ENCODE results near the gene ADCY10. TPM values are rescaled to one million over a fixed set of nuclear protein-coding genes. Genes with fewer than 3 reads are reported as not detected.

Gene ADCY10
- total RNA-seq, 1 donor from 2014 or later = 0.39 TPM

DNA sequence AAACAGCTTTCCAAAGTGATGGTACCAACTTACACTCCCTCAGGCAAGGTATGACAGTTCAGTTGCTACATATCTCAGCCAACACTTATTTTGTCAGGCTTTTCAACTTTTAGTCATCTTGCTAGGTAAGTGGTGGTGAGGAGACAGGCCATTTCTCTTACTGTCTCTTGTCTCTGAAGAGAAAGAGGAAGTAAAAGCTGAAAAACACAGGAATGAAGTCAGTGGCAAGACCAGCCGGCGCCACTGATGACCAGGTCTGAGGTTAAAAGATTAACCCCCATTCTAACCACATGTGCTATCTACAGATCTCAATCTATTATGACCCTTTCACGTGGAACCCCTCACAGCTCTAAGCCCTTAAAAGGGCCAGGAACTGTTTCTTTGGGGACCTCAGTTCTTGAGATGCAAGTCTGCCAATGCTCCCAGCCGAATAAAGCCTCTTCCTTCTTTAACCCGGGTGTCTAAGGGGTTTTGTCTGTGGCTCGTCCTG lies 4.2 kb downstream of the ADCY10 start:
- H3K27ac Mint-ChIP-seq = no peak overlapping the region
- H3K9me3 Mint-ChIP-seq = peaks cover 6% of the 10 kb centered on the region
- no peaks in the 10 kb centered on the region for H3K27me3 Mint-ChIP-seq
- peaks cover 10% of the 10 kb centered on the region for H3K4me1 Mint-ChIP-seq (ENCODE audit: unreplicated experiment)
- no peak for DNase-seq (ENCODE audit: extremely low spot score, unreplicated experiment)
- peaks cover 5% of the 10 kb centered on the region for H3K36me3 Mint-ChIP-seq
- no peak overlapping the region for H3K4me3 Mint-ChIP-seq
- TF ChIP-seq, protein P1, sequence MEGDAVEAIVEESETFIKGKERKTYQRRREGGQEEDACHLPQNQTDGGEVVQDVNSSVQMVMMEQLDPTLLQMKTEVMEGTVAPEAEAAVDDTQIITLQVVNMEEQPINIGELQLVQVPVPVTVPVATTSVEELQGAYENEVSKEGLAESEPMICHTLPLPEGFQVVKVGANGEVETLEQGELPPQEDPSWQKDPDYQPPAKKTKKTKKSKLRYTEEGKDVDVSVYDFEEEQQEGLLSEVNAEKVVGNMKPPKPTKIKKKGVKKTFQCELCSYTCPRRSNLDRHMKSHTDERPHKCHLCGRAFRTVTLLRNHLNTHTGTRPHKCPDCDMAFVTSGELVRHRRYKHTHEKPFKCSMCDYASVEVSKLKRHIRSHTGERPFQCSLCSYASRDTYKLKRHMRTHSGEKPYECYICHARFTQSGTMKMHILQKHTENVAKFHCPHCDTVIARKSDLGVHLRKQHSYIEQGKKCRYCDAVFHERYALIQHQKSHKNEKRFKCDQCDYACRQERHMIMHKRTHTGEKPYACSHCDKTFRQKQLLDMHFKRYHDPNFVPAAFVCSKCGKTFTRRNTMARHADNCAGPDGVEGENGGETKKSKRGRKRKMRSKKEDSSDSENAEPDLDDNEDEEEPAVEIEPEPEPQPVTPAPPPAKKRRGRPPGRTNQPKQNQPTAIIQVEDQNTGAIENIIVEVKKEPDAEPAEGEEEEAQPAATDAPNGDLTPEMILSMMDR (conservative IDR thresholded peaks at IDR 0.05) = no peak

DNA sequence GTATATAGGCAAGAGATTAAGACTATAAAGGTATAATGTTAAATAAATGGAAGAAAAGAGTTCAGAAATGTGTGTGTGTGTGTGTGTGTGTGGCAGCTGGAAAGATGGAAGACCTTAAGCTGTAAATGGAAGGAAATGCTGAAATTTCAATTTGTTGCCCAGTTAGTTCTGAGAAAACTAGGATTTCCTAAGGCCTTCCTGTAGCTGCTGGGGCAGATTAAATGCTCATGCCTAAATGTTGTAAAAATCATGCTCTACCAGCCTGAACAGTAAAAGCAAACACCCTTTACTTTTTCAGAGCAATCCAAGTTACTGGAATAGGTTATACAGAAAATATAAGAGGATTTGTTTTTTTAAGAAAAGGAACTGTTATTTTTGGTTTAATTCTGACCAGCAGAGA lies 8.3 kb downstream of the ADCY10 start:
- H3K4me3 Mint-ChIP-seq = no peak overlapping the region
- H3K27ac Mint-ChIP-seq = no peak overlapping the region
- peaks cover 15% of the 10 kb centered on the region for H3K4me1 Mint-ChIP-seq (ENCODE audit: unreplicated experiment)
- TF ChIP-seq, protein P1 (conservative IDR thresholded peaks at IDR 0.05) = no peak
- peaks cover 6% of the 10 kb centered on the region for H3K9me3 Mint-ChIP-seq
- H3K36me3 Mint-ChIP-seq = peaks cover 5% of the 10 kb centered on the region
- DNase-seq (ENCODE audit: extremely low spot score, unreplicated experiment) = no peak
- H3K27me3 Mint-ChIP-seq = no peaks in the 10 kb centered on the region

DNA sequence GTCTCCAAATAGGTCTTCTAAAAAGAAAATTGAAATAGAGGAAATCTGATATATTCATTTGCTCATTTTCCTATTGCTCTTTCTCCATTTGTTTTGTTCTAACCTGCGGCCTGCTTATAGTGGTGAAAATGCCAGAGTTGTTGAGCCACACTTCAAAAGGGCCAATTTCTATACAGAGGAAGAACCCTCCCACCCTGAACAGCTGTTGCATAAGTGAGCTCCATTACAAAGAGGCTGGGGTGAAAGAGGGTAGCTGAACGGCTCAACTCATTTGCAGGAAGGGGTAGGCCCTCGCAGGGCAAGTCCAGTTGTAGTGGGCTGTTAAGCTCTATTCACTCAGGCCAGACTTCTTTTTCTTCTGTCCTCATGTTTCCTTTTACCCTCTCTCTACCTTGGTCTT lies 8.8 kb downstream of the ADCY10 start:
- no peak for DNase-seq (ENCODE audit: extremely low spot score, unreplicated experiment)
- Mint-ChIP-seq H3K27me3 (no peaks in the 10 kb centered on the region), H3K27ac (no peak overlapping the region), H3K9me3 (peaks cover 3% of the 10 kb centered on the region), H3K4me3 (no peak overlapping the region), H3K4me1 (ENCODE audit: unreplicated experiment) (peaks cover 15% of the 10 kb centered on the region), H3K36me3 (peaks cover 2% of the 10 kb centered on the region)
- TF ChIP-seq, protein P1 (conservative IDR thresholded peaks at IDR 0.05) = no peak

DNA sequence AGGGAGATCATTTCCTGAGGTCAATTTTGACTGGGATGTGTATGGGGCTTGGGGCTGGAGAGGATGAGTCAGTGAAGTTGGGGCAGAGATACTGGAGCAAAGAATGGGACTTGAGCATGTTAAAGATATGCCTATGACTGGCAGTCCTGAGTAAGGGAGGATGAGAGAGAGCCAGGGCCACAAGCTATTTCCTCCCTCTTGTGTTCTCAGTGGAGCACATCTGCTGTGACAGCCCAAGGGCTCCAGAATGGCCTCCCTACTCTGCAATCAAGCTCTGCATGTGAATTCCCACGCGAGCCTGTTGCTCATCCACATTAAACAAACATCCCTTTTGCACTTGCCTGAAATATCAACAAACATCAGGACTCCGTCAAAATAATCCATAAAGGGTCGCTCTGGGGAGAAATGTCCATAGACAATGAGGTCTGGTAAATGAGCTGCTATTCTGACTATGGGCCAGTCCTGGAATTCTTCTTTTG lies 9.2 kb downstream of the ADCY10 start:
- TF ChIP-seq, protein P1 (conservative IDR thresholded peaks at IDR 0.05) = no peak
- Mint-ChIP-seq H3K4me3 (no peak overlapping the region), H3K36me3 (no peaks in the 10 kb centered on the region), H3K27ac (no peak overlapping the region), H3K9me3 (no peaks in the 10 kb centered on the region), H3K4me1 (ENCODE audit: unreplicated experiment) (peaks cover 15% of the 10 kb centered on the region), H3K27me3 (no peaks in the 10 kb centered on the region)
- DNase-seq (ENCODE audit: extremely low spot score, unreplicated experiment) = no peak

DNA sequence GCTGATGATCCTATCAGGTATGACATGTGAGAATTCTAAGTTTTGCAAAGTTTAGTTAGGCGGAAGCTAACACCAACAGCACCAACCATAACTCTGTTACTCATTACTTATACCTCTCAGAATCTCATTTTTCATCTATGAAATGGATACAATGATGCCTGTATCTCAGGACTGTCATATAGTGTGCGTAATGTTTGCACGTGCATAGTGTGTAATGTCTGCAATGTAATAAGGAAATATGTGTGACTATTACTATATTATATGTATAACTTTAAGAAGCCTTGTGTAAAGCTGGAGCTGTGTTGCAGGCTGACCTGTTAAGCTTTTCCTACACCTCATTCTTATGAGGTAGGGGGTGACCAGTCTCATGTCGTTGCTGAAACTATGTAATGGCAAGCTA lies 13.0 kb downstream of the ADCY10 start:
- Mint-ChIP-seq H3K27me3 (no peaks in the 10 kb centered on the region), H3K4me1 (ENCODE audit: unreplicated experiment) (peaks cover 15% of the 10 kb centered on the region), H3K4me3 (no peak overlapping the region), H3K27ac (no peak overlapping the region), H3K36me3 (no peaks in the 10 kb centered on the region), H3K9me3 (no peaks in the 10 kb centered on the region)
- TF ChIP-seq, protein P1 (conservative IDR thresholded peaks at IDR 0.05) = no peak
- no peak for DNase-seq (ENCODE audit: extremely low spot score, unreplicated experiment)

DNA sequence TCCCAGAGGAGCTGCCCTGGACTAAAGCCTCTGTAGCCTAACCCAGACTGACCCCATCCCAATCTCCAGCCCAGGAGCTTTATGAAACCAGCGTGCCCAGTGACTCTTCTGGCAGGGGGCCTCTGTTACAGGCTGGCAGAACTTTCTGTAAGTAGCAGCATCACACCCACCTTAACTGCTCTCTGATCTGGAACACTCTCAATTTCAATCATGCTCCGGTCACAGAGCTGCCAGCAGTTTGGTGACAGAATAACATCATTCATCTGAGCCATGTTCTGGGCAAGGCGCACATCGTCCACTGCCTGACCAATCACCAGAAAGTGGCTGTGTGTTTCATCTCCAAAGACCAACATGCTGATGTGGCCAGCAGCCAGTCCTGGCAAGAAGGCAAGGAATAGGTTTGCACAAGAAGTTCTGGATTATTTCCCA lies 14.7 kb downstream of the ADCY10 start:
- no peak overlapping the region for H3K4me3 Mint-ChIP-seq
- no peaks in the 10 kb centered on the region for H3K4me1 Mint-ChIP-seq (ENCODE audit: unreplicated experiment)
- no peak overlapping the region for H3K27ac Mint-ChIP-seq
- TF ChIP-seq, protein P1 (conservative IDR thresholded peaks at IDR 0.05) = no peak
- DNase-seq (ENCODE audit: extremely low spot score, unreplicated experiment) = no peak
- H3K27me3 Mint-ChIP-seq = no peaks in the 10 kb centered on the region
- H3K36me3 Mint-ChIP-seq = no peaks in the 10 kb centered on the region
- no peaks in the 10 kb centered on the region for H3K9me3 Mint-ChIP-seq

Measured in type B pancreatic cell (in vitro differentiated cells).